GM12878 (cell line): Measurements from ENCODE around the gene EI24. TPM values are rescaled to one million over a fixed set of nuclear protein-coding genes. Genes with fewer than 3 reads are reported as not detected.

ENCODE experiments used
- ATAC-seq: fragments of 200-7000 bp; cut with Tn5 transposase; 3 replicates; pipeline ENCODE4 v1.9.1; 2020; ENCODE audit warnings: mild to moderate bottlenecking, moderate library complexity
- BruUV-seq: library from RNA; stranded (reverse); fragments of 400-500 nt; replicated peaks from 2 replicates; lab custom pipeline; 2021; lab: Mats Ljungman, UMichigan
- CTCF ChIA-PET: fragments of 300-600 bp; sonication (Branson Sonifier 250); formaldehyde crosslinking; extraction: SDS; loops from one replicate; lab custom pipeline; 2021; ENCODE audit warnings: inconsistent platforms; lab: Yijun Ruan, JAX
- POLR2A ChIA-PET: fragments of 350-600 bp; formaldehyde crosslinking; extraction: SDS; loops from one replicate; lab custom pipeline; 2021; ENCODE audit warnings: inconsistent platforms; lab: Charles Lee
- RAD21 ChIA-PET: fragments of 300-600 bp; sonication (Branson Sonifier 250); formaldehyde crosslinking; loops from one replicate; lab custom pipeline; 2023; ENCODE audit warnings: antibody characterized with exemption; ENCODE audit not compliant: unreplicated experiment; lab: Charles Lee
- SMC1A ChIA-PET: fragments of 300-600 bp; sonication (Branson Sonifier 250); formaldehyde crosslinking; loops from one replicate; lab custom pipeline; 2023; ENCODE audit not compliant: unreplicated experiment, uncharacterized antibody; lab: Charles Lee
- DNase-seq: peaks from one replicate; pipeline ENCODE4 v3.0.0-alpha.2; 2011; ENCODE audit warnings: low read depth, low spot score
- FAIRE-seq: peaks from 3 replicates; lab custom pipeline; 2011; peaks lifted over from hg19 to GRCh38; lab: Jason Lieb, UNC
- H2AFZ ChIP-seq: 2 replicates; pipeline ENCODE4 v1.6.0; 2011; ENCODE audit warnings: low read depth, low read length, control low read depth; ENCODE audit not compliant: control insufficient read depth
- H3K27ac ChIP-seq: 2 replicates; pipeline ENCODE4 v1.5.1; 2011; ENCODE audit warnings: control low read depth; ENCODE audit not compliant: control insufficient read depth, insufficient read depth
- H3K27me3 ChIP-seq, 2 experiments: replicated peaks in 1 of 2; 2 replicates each; pipeline versions ENCODE4 v1.6.0 to v1.6.1; 2011; ENCODE audit warnings: low read length in 1 of 2; ENCODE audit not compliant: control insufficient read depth in 2 of 2, insufficient read depth in 2 of 2
- H3K36me3 ChIP-seq, 2 experiments: 2 replicates each; pipeline ENCODE4 v1.5.1; 2011; ENCODE audit warnings: low read length in 1 of 2; ENCODE audit not compliant: control insufficient read depth in 2 of 2, insufficient read depth in 2 of 2
- H3K4me1 ChIP-seq: 2 replicates; pipeline ENCODE4 v1.6.1; 2011; ENCODE audit warnings: mild to moderate bottlenecking, low read length, moderate library complexity, mixed read lengths; ENCODE audit not compliant: control insufficient read depth, insufficient read depth
- H3K4me2 ChIP-seq: 2 replicates; pipeline ENCODE4 v1.6.0; 2011; ENCODE audit warnings: control low read depth; ENCODE audit not compliant: control insufficient read depth, insufficient read depth
- H3K4me3 ChIP-seq: fragments of 200-600 bp; sonication (generic); 2 replicates; pipeline ENCODE4 v1.5.1; 2016
- H3K79me2 ChIP-seq: 2 replicates; pipeline ENCODE4 v1.6.0; 2011; ENCODE audit warnings: low read length; ENCODE audit not compliant: control insufficient read depth, insufficient read depth
- H3K9ac ChIP-seq: 2 replicates; pipeline ENCODE4 v1.8.0; 2011; ENCODE audit warnings: low read length, control low read depth, mixed read lengths; ENCODE audit not compliant: control insufficient read depth, insufficient read depth
- H3K9me3 ChIP-seq: replicated peaks from 3 replicates; pipeline ENCODE4 v1.5.1; 2011; ENCODE audit warnings: mild to moderate bottlenecking, low read length; ENCODE audit not compliant: control insufficient read depth, insufficient read depth
- H4K20me1 ChIP-seq: 2 replicates; pipeline ENCODE4 v1.6.0; 2011; ENCODE audit not compliant: control insufficient read depth, insufficient read depth
- BMI1 ChIP-seq: fragments of 450-650 bp; IDR thresholded peaks from 2 replicates; pipeline ENCODE4 v1.6.1; 2016; ENCODE audit warnings: mild to moderate bottlenecking, moderate library complexity, borderline replicate concordance
- LARP7 ChIP-seq: fragments of 450-650 bp; IDR thresholded peaks from 2 replicates; pipeline ENCODE4 v1.6.1; 2017; ENCODE audit warnings: mild to moderate bottlenecking
- NR2F1 ChIP-seq: fragments of 450-650 bp; conservative IDR thresholded peaks from 2 replicates; pipeline ENCODE4 v1.6.1; 2017; ENCODE audit warnings: mild to moderate bottlenecking
- POLR2AphosphoS2 ChIP-seq: IDR thresholded peaks from 2 replicates; pipeline ENCODE4 v1.6.1; 2011; ENCODE audit warnings: low read depth, mild to moderate bottlenecking, low read length, improper control_type of control experiment, moderate library complexity
- SMARCA5 ChIP-seq: fragments of 450-650 bp; IDR thresholded peaks from 2 replicates; pipeline ENCODE4 v1.6.1; 2017; ENCODE audit warnings: mild to moderate bottlenecking
- SPI1 ChIP-seq: IDR thresholded peaks from 2 replicates; pipeline ENCODE4 v1.6.1; 2011; ENCODE audit warnings: low read depth, mild to moderate bottlenecking, low read length, moderate library complexity, borderline replicate concordance; ENCODE audit not compliant: insufficient read depth
- SUPT20H ChIP-seq: IDR thresholded peaks from 2 replicates; pipeline ENCODE4 v1.6.1; 2011; ENCODE audit warnings: low read depth, mild to moderate bottlenecking, low read length, moderate library complexity, borderline replicate concordance; ENCODE audit not compliant: control insufficient read depth
- TARDBP ChIP-seq: IDR thresholded peaks from 2 replicates; pipeline ENCODE4 v1.6.1; 2016; ENCODE audit warnings: borderline replicate concordance
- ZNF274 ChIP-seq: IDR thresholded peaks from one replicate; pipeline ENCODE4 v1.8.0; 2011; ENCODE audit not compliant: insufficient read length, insufficient read depth
- ZNF384 ChIP-seq: IDR thresholded peaks from 2 replicates; pipeline ENCODE4 v1.6.1; 2012; ENCODE audit warnings: low read depth, mild to moderate bottlenecking, low read length, improper control_type of control experiment, borderline replicate concordance
- WGBS: methylation state at CpG from one replicate; pipeline ENCODE4 v1.1.6; 2016; ENCODE audit warnings: low lambda C conversion rate; ENCODE audit not compliant: insufficient replicate concordance, insufficient coverage; ENCODE audit errors: missing lambda C conversion rate; 5-methylcytosine and 5-hydroxymethylcytosine counted together
- in situ Hi-C: fragments of 300-500 bp; cut with MboI; formaldehyde crosslinking; loops from 9 replicates; pipeline ENCODE4 v1.14.3; 2018; ENCODE audit warnings: mixed read lengths
- intact Hi-C: fragments of 100-400 bp; cut with micrococcal nuclease; formaldehyde crosslinking; loops from one replicate; pipeline ENCODE4 v1.14.2; 2022; ENCODE audit not compliant: unreplicated experiment
- polyA plus RNA-seq, 11 experiments: library from polyadenylated mRNA; depleted of rRNA in 4 of 11; unstranded in 6 of 11; stranded (reverse) in 5 of 11; fragments of >200 nt; fragmentation: Nextera tagmentation in 4 of 11; fragmentation: Illumina TruSeq in 1 of 11; extraction: Ambion mirVana in 4 of 11; extraction: Trizol in 1 of 11; gene quantifications; 1 replicate in 1 of 11; 2 replicates in 10 of 11; pipeline versions ENCODE4 v1.2.1 to v1.2.3, GENCODE V29; 2011 to 2016; ENCODE audit warnings: inconsistent platforms in 2 of 11, missing spikeins in 2 of 11, low read depth in 1 of 11
- total RNA-seq, 4 experiments: library from RNA; depleted of rRNA in 3 of 4; stranded (reverse); fragments of >200 nt in 3 of 4; fragmentation: Illumina TruSeq in 1 of 4; extraction: Trizol in 1 of 4; gene quantifications; 2 replicates each; pipeline versions ENCODE4 v1.2.1 to v1.2.3, GENCODE V29; 2013 to 2021
- TF ChIP-seq, protein P1 (sequence below): fragments of 450-650 bp; IDR thresholded peaks from 2 replicates; pipeline ENCODE4 v1.6.1; 2018; ENCODE audit warnings: mild to moderate bottlenecking, low read depth, moderate library complexity; ENCODE audit not compliant: partially characterized antibody

The EI24 gene
- total and polyA plus RNA-seq, 10 of the 15 experiments (the other 5 are each of a cell fraction or from before 2014, with no cell fraction given) = 20.3 to 127 (median 70.4) TPM

DNA sequence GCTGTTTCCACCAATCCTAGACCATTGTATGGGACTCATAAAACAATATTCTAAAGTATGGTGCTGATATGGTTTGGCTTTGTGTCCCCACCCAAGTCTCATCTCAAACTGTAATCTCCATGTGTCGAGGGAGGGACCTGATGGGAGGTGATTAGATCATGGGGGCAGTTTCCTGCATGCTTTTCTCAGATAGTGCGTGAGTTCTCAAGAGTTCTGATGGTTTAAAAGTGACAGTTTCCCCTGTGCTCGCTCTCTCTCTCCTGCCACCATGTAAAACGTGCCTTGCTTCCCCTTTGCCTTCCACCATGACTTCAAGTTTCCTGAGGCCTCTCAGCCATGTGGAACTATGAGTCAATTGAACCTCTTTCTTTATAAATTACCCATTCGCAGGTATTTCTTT is 44.0 kb upstream of the EI24 start:
- Histone ChIP-seq H2AFZ (no peak overlapping the region), H3K4me2 (no peak overlapping the region), H3K27me3 (no peaks in the 10 kb centered on the region), H3K4me3 (no peak overlapping the region), H3K36me3 (no peaks in the 10 kb centered on the region), H3K9ac (no peak overlapping the region), H3K79me2 (no peaks in the 10 kb centered on the region)
- ChIA-PET CTCF (no interaction called here), SMC1A (no interaction called here), RAD21 (no interaction called here)
- FAIRE-seq (no peak), ATAC-seq (no peak), DNase-seq (no peak)
- no TSS peak for BruUV-seq
- intact Hi-C loops = no loop called here
- TF ChIP-seq NR2F1 (no peak), LARP7 (no peak), TARDBP (no peak), POLR2AphosphoS2 (no peak), ZNF384 (no peak), SMARCA5 (no peak), BMI1 (no peak), SPI1 (no peak), ZNF274 (no peak), SUPT20H (no peak)
- TF ChIP-seq, protein P1, sequence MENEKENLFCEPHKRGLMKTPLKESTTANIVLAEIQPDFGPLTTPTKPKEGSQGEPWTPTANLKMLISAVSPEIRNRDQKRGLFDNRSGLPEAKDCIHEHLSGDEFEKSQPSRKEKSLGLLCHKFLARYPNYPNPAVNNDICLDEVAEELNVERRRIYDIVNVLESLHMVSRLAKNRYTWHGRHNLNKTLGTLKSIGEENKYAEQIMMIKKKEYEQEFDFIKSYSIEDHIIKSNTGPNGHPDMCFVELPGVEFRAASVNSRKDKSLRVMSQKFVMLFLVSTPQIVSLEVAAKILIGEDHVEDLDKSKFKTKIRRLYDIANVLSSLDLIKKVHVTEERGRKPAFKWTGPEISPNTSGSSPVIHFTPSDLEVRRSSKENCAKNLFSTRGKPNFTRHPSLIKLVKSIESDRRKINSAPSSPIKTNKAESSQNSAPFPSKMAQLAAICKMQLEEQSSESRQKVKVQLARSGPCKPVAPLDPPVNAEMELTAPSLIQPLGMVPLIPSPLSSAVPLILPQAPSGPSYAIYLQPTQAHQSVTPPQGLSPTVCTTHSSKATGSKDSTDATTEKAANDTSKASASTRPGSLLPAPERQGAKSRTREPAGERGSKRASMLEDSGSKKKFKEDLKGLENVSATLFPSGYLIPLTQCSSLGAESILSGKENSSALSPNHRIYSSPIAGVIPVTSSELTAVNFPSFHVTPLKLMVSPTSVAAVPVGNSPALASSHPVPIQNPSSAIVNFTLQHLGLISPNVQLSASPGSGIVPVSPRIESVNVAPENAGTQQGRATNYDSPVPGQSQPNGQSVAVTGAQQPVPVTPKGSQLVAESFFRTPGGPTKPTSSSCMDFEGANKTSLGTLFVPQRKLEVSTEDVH = no peak
- TF ChIP-seq, all 136 proteins: peak for 0
- in situ Hi-C loops = no loop called here
- H3K9me3 ChIP-seq = peaks cover 5% of the 10 kb centered on the region; the same call in 2 of the 3 replicates
- H3K4me1 ChIP-seq = no peaks in the 10 kb centered on the region
- H4K20me1 ChIP-seq = no peaks in the 10 kb centered on the region
- no peak overlapping the region for H3K27ac ChIP-seq
- POLR2A ChIA-PET = no interaction called here
- 35% methylated on average over 5 of the region's 5 CpGs for WGBS
